SJCRH30 (cell line): ENCODE results near the gene ZNF335. TPM values are rescaled to one million over a fixed set of nuclear protein-coding genes. Genes with fewer than 3 reads are reported as not detected.
A peak's percentile ranks its signal among the peaks of the same experiment; 100 is the strongest.
"Not testable (repeated sequence)": the region's sequence is repeated elsewhere in the genome, so short reads cannot be mapped to it uniquely, and the experiment has no call there.

ENCODE experiments used
- DNase-seq, 2 experiments: peaks; one replicate each; pipeline ENCODE4 v3.0.0-alpha.2; 2015 to 2020
- H3K27ac ChIP-seq: fragments of 250-450 bp; sonication (Bioruptor Pico); 2 replicates; pipeline ENCODE4 v1.5.1; 2020; ENCODE audit warnings: mild to moderate bottlenecking, moderate library complexity
- H3K27me3 ChIP-seq: fragments of 250-450 bp; sonication (Bioruptor Pico); 2 replicates; pipeline ENCODE4 v1.5.1; 2020; ENCODE audit warnings: mild to moderate bottlenecking, moderate library complexity
- H3K36me3 ChIP-seq: fragments of 250-450 bp; sonication (Bioruptor Pico); 2 replicates; pipeline ENCODE4 v1.5.1; 2020; ENCODE audit warnings: mild to moderate bottlenecking, moderate library complexity
- H3K4me1 ChIP-seq: fragments of 250-450 bp; sonication (Bioruptor Pico); 2 replicates; pipeline ENCODE4 v1.5.1; 2020; ENCODE audit warnings: mild to moderate bottlenecking, moderate library complexity
- H3K4me3 ChIP-seq: fragments of 250-450 bp; sonication (Bioruptor Pico); 2 replicates; pipeline ENCODE4 v1.5.1; 2020; ENCODE audit warnings: mild to moderate bottlenecking, moderate library complexity
- H3K9me3 ChIP-seq: fragments of 250-450 bp; sonication (Bioruptor Pico); replicated peaks from 2 replicates; pipeline ENCODE4 v1.5.1; 2020; ENCODE audit warnings: mild to moderate bottlenecking, moderate library complexity
- total RNA-seq: library from RNA; depleted of rRNA; stranded (reverse); fragments of >200 nt; shearing (Covaris generic); gene quantifications from 2 replicates; pipeline ENCODE4 v1.2.3, GENCODE V29; 2014

ZNF335 gene
- total RNA-seq, 1 experiment from 2014 or later: 14.2 TPM

- Histone ChIP-seq H3K4me1 (peaks cover 9% of the 10 kb centered on the region), H3K9me3 (no peaks in the 10 kb centered on the region), H3K4me3 (peak overlapping the region; percentile 58), H3K27ac (peak overlapping the region; percentile 19; the same call in 1 of the 2 replicates), H3K27me3 (no peaks in the 10 kb centered on the region), H3K36me3 (no peaks in the 10 kb centered on the region)
- no peak for DNase-seq
Measured at GRCh38 chr20:45912344-45912682, 59.7 kb downstream of the ZNF335 start.

- no peaks in the 10 kb centered on the region for H3K27me3 ChIP-seq
- H3K9me3 ChIP-seq: no peaks in the 10 kb centered on the region
- peak within 1 kb of the TSS; percentile 58 for H3K4me3 ChIP-seq
- H3K27ac ChIP-seq: peak within 1 kb of the TSS; percentile 19; the same call in 1 of the 2 replicates
- no peaks in the 10 kb centered on the region for H3K36me3 ChIP-seq
- H3K4me1 ChIP-seq: peaks cover 8% of the 10 kb centered on the region
- peak; percentile 82 for DNase-seq
Measured at GRCh38 chr20:45911486-45912343, 60.3 kb downstream of the ZNF335 start, which contains the start of gene PLTP. PLTP (minus strand) TSS chr20:45912155; CDS start chr20:45911452, 703 bp downstream.

DNA sequence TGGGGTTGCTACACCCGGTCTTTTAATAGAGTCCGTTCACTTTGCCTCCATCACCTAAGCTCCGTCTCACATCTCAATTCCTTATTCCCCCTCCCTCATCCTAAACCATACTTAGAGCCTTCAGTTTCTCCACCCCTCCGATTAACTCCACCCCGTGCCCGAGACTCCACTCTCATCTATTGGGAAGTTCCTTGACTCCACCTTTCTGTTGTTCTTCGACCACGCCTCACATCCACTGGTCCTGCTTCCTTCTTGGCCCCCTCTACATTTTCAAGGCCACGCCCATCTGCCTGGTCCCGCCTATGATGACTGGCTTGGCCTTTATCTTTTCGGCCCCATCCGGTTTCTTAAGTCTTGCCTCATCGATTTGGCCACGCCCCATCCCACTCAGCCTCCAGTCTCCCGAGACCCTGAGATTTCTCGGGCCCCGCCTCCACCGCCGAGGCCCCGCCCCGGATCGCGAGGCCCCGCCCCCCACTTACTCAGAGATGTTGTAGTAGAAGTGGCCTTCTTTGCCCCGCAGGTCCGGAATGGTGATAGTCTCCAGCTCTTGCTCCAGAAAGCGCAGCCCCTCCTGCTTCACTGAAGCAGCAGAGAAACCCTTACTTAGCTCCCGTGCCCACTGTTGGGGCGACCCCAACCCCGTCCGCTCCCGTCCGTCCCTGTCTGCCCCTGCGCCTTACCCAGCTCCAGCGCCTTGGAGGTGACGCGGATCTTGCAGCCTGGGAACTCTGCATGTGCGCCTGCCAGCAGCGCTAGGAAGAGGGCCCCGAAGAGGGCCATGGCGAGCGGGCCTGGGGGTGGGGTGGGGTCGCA lies 61.1 kb downstream of the ZNF335 start:
- Histone ChIP-seq H3K27me3 (no peaks in the 10 kb centered on the region), H3K4me3 (peak overlapping the region; percentile 58), H3K36me3 (no peaks in the 10 kb centered on the region), H3K27ac (no peak overlapping the region), H3K9me3 (no peaks in the 10 kb centered on the region), H3K4me1 (peaks cover 8% of the 10 kb centered on the region)
- DNase-seq: peak; percentile 92 to 95

DNA sequence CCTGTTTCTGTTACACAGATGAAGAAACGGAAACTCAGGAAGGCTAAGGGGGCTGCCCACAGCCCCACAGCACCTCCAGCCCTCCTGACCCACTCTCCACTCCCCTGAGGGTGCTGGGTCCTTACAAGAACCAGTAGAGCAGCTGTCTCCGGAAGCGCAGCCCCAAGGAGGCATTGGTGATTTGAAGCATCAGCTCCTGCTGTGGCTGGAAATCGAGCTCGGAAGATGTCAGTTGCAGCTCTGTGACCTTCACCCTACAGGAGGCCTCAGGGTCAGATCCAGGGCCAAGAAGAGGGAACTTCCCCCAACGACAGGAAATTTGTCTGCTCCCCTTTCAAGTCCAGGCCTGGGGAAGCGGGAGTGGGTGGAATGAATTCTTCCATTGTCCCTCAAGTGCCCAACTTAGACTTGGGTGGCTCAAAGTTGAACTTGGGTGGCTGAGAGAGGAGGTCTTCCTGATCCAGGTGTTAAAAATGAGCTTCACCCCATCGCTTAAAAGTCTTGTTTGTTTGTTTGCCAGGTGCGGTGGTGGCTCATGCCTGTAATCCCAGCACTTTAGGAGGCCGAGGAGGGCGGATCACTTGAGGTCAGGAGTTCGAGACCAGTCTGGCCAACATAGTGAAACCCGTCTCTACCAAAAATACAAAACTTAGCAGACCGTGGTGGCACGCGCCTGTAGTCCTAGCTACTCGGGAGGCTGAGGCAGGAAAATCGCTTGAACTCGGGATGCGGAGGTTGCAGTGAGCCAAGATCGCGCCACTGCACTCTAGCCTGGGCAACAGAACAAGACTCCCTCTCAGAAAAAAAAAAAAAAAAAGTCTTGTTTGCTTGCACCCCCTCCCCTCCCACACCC lies 62.0 kb downstream of the ZNF335 start:
- Histone ChIP-seq H3K4me1 (peaks cover 9% of the 10 kb centered on the region), H3K27ac (no peak overlapping the region), H3K27me3 (no peaks in the 10 kb centered on the region), H3K4me3 (no peak overlapping the region), H3K9me3 (no peaks in the 10 kb centered on the region), H3K36me3 (no peaks in the 10 kb centered on the region)
- no peak for DNase-seq

GRCh38 chr20:45909336-45909808 lies 62.6 kb downstream of the ZNF335 start:
- DNase-seq: no peak
- Histone ChIP-seq H3K27me3 (no peaks in the 10 kb centered on the region), H3K27ac (no peak overlapping the region), H3K4me1 (peaks cover 12% of the 10 kb centered on the region), H3K4me3 (no peak overlapping the region), H3K36me3 (no peaks in the 10 kb centered on the region), H3K9me3 (no peaks in the 10 kb centered on the region)

- H3K4me1 ChIP-seq: peaks cover 12% of the 10 kb centered on the region
- H3K9me3 ChIP-seq: no peaks in the 10 kb centered on the region
- no peaks in the 10 kb centered on the region for H3K36me3 ChIP-seq
- H3K4me3 ChIP-seq: no peak overlapping the region
- no peak overlapping the region for H3K27ac ChIP-seq
- no peaks in the 10 kb centered on the region for H3K27me3 ChIP-seq
- DNase-seq: no peak
Measured at GRCh38 chr20:45908084-45908483, 63.9 kb downstream of the ZNF335 start.

DNA sequence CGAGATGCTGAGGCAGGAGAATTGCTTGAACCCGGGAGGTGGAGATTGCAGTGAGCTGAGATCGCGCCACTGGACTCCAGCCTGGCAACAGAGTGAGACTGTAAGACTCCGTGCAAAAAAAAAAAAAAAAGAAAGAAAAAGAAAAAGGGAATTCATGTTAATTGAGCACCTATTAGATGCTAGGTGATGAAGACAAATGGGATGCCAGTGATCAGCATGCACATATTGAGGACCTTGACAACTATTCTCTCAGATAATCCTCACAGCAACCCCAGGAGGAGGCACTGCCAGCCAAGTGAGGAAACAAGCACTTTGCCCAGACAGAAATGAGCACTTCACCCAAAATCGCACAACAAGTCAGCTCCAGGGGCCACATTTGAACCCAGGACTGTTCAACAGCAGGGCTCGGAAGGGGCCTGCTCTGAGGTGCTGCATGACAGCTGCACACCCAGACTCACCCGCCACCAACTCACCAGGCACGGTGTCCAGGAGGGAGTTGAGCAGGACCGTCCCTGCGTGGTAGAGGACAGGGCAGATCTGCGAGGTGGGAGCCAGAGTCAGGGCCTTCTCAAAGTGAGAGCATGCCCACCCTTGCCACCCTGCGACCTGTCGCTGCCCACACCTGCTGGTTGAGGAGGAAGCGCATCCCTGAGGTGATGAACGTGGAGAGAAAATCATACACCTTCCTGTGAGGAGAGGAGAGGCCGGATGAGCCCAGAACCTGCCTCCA lies 64.6 kb downstream of the ZNF335 start:
- no peak overlapping the region for H3K4me3 ChIP-seq
- H3K9me3 ChIP-seq: no peaks in the 10 kb centered on the region
- DNase-seq: no peak
- no peaks in the 10 kb centered on the region for H3K27me3 ChIP-seq
- no peak overlapping the region for H3K27ac ChIP-seq
- H3K4me1 ChIP-seq: peaks cover 13% of the 10 kb centered on the region
- H3K36me3 ChIP-seq: no peaks in the 10 kb centered on the region

DNA sequence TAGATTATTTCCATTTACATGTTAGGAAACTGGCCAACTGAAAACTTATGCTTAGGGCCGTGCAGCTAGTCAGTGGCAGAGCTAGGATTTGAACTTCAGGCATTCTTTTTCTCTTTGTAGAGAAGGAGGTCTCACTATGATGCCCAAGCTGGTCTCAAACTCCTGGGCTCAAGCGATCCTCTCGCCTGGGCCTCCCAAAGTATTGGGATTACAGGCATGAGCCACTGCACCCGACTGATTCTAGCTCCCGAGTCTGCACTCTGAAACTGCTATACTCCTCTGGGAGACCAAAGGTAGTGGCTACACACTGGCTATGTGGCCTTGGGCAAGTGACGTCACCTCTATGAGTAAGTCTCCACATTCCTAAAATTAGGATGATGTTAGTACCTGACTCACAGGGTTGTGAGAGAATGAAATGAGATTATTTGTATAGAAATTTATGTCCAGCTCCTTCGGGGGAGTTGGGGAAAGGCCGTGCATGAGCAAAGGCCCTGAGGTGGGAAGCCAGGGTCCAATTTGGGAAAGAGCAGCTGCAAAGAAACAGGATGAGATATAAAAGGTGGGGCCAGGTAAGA lies 66.4 kb downstream of the ZNF335 start:
- Histone ChIP-seq H3K4me3 (no peak overlapping the region), H3K27ac (no peak overlapping the region), H3K36me3 (peaks cover 8% of the 10 kb centered on the region; the same call in 1 of the 2 replicates), H3K9me3 (no peaks in the 10 kb centered on the region), H3K27me3 (no peaks in the 10 kb centered on the region), H3K4me1 (peaks cover 10% of the 10 kb centered on the region; the same call in 1 of the 2 replicates)
- DNase-seq: no peak

- H3K4me1 ChIP-seq: peaks cover 10% of the 10 kb centered on the region; the same call in 1 of the 2 replicates
- H3K36me3 ChIP-seq: peaks cover 13% of the 10 kb centered on the region; the same call in 1 of the 2 replicates
- no peak overlapping the region for H3K4me3 ChIP-seq
- no peaks in the 10 kb centered on the region for H3K9me3 ChIP-seq
- no peaks in the 10 kb centered on the region for H3K27me3 ChIP-seq
- H3K27ac ChIP-seq: no peak overlapping the region
- peak; percentile 47 to 51 for DNase-seq
Measured at GRCh38 chr20:45904583-45905504, 67.2 kb downstream of the ZNF335 start.

GRCh38 chr20:45902199-45902701 lies 69.8 kb downstream of the ZNF335 start:
- no peak for DNase-seq
- no peaks in the 10 kb centered on the region for H3K9me3 ChIP-seq
- peaks cover 16% of the 10 kb centered on the region for H3K36me3 ChIP-seq
- no peak overlapping the region for H3K4me3 ChIP-seq
- no peaks in the 10 kb centered on the region for H3K27me3 ChIP-seq
- peaks cover 10% of the 10 kb centered on the region; the same call in 1 of the 2 replicates for H3K4me1 ChIP-seq
- no peak overlapping the region for H3K27ac ChIP-seq

DNA sequence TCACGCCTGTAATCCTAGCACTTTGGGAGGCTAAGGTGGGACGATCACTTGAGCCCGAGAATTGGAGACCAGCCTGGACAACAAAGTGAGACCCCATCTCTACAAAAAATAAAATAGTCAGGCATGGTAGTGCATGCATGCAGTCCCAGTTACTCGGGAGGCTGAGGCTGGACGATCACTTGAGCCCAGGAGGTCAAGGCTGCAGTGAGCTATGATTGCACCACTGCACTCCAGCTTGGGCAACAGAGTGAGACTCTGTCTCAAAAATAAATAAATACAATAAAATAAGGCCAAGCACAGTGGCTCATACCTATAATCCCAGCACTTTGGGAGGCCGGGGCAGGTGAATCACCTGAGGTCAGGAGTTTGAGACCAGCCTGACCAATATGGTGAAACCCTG lies 70.7 kb downstream of the ZNF335 start:
- not testable (repeated sequence) for H3K4me3 ChIP-seq, DNase-seq, H3K9me3 ChIP-seq, H3K27ac ChIP-seq, H3K4me1 ChIP-seq, H3K27me3 ChIP-seq
- peaks cover 24% of the 10 kb centered on the region for H3K36me3 ChIP-seq

DNA sequence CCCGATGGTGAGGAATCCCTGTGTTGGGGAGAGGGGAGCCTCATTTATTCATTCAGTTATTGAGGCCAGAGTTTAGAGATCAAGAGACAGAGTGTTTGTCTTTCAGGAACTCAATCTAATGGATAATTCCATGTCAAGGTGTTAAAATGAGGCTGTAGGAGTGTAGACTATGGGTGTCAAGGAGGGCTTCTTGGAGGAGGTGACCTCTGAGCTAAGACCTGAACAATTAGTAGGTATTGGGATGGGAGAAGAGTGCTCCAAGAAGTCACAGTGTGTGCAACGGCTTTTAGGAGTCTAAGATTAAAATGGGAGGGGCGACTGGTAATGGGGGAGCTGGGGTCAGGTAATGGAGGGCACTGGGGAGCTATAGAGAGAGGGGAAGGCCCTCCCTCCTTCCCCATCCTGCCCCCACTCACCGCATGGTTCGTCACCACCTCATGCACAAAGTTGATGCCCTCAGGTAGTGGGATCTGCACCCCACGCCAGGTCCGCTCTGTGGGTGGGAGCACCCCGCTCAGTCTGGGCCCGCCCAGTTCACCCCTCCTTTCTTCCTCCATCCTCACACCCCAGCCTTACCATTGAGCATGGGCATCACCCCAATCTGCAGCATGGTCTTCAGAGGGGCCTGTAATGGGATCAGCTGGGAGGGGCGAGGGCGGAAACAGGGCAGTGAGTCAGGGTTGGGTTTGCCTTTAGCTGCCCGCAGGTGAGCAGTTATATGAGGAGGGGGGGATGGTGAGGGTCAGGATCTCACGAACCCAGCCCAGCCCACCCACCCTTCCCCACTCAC lies 72.8 kb downstream of the ZNF335 start:
- Histone ChIP-seq H3K9me3 (no peaks in the 10 kb centered on the region), H3K4me3 (no peak overlapping the region), H3K27ac (no peak overlapping the region), H3K27me3 (no peaks in the 10 kb centered on the region), H3K36me3 (peaks cover 35% of the 10 kb centered on the region), H3K4me1 (peaks cover 20% of the 10 kb centered on the region)
- DNase-seq: no peak
